Measurements from ENCODE around the gene ZNF256. TPM values are rescaled to one million over a fixed set of nuclear protein-coding genes. Genes with fewer than 3 reads are reported as not detected.

The ZNF256 gene
- 3.7 and 4.4 TPM in 2 replicates for total RNA-seq

GRCh38 chr19:57947419-57948134, at the start of gene ZNF256:
ZNF256 (minus strand) TSS chr19:57947706; CDS start chr19:57947474, 232 bp downstream.

DNA sequence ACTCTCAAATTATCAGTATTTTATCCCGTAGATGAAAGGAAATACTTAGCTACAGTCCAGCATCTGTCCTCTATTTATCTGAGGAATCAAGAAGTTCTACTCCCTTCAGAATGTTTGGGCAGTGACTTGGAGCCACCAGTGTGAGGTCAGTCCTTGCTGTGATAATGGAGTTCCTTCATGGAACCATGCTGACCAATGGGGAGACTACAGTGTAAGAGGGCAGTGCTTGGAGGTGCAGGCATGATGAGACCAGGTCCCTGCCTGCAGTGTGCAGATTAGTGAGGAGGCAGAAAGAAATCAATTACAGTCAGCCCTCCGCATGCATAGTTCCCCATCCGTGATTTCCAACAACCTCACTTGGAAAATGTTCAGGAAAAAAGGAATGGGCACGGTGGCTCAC, 26.9 kb upstream of the ZNF256 start, which contains the start of gene C19orf18:
C19orf18 (minus strand) TSS at position 101 of the 400 bp plus-strand sequence. CDS start 102 bp downstream, outside the sequence.

GRCh38 chr19:57934820-57935665, 12.5 kb downstream of the ZNF256 start, which contains the start of gene ZNF418:
ZNF418 (minus strand) TSS chr19:57935402; CDS start chr19:57933822, 1,580 bp downstream.

GRCh38 chr19:57916168-57916995, 31.1 kb downstream of the ZNF256 start, which contains the start of gene ZNF417:
ZNF417 (minus strand) TSS chr19:57916592; CDS start chr19:57916411, 181 bp downstream.

Other genes with a start within 250 kb of the ZNF256 start
- gene ZNF154, start 238.5 kb downstream of the ZNF256 start, total RNA-seq, result 3.1 and 5.1 TPM in 2 replicates
- gene ZNF671, start 220.1 kb downstream of the ZNF256 start, total RNA-seq, result 10.4 and 12.1 TPM in 2 replicates
- 9.0 and 10.2 TPM in 2 replicates for gene ZNF776, start 200.9 kb downstream of the ZNF256 start, total RNA-seq
- 18.2 and 29.9 TPM in 2 replicates for gene ZNF586, start 178.0 kb downstream of the ZNF256 start, total RNA-seq
- 4.2 and 4.4 TPM in 2 replicates for gene ZNF552, start 132.8 kb downstream of the ZNF256 start, total RNA-seq
- gene ZNF587B, start 117.4 kb downstream of the ZNF256 start, total RNA-seq, result 18.6 and 44.9 TPM in 2 replicates
- 24.9 and 35.0 TPM in 2 replicates for gene ZNF587, start 97.8 kb downstream of the ZNF256 start, total RNA-seq
- 5.9 and 10.2 TPM in 2 replicates for gene ZNF814, start 58.7 kb downstream of the ZNF256 start, total RNA-seq
- gene ZNF417, start 31.1 kb downstream of the ZNF256 start, total RNA-seq, result 19.6 and 24.5 TPM in 2 replicates
- 5.6 and 12.1 TPM in 2 replicates for gene ZNF418, start 12.3 kb downstream of the ZNF256 start, total RNA-seq
- not detected in 2 replicates for gene C19orf18, start 26.8 kb upstream of the ZNF256 start, total RNA-seq
- 9.2 and 22.6 TPM in 2 replicates for gene ZNF606, start 55.1 kb upstream of the ZNF256 start, total RNA-seq
- gene ZSCAN1, start 86.3 kb upstream of the ZNF256 start, total RNA-seq, result not detected in 2 replicates
- 3.8 and 6.8 TPM in 2 replicates for gene ZNF135, start 111.6 kb upstream of the ZNF256 start, total RNA-seq
- gene ZSCAN18, start 150.5 kb upstream of the ZNF256 start, total RNA-seq, result 30.1 and 76.4 TPM in 2 replicates
- 14.6 and 17.8 TPM in 2 replicates for gene ZNF329, start 203.1 kb upstream of the ZNF256 start, total RNA-seq
- 29.3 and 31.6 TPM in 2 replicates for gene ZNF274, start 235.4 kb upstream of the ZNF256 start, total RNA-seq